BJ (cell line): ENCODE measurements around the gene MAN1C1. TPM values are rescaled to one million over a fixed set of nuclear protein-coding genes. Genes with fewer than 3 reads are reported as not detected.

Source experiments
- CTCF ChIA-PET: fragments of 350-600 bp; formaldehyde crosslinking; extraction: SDS; loops from one replicate; lab custom pipeline; 2021; ENCODE audit warnings: antibody characterized with exemption, inconsistent platforms; lab: Yijun Ruan, JAX
- POLR2A ChIA-PET: fragments of 300-600 bp; sonication (Branson Sonifier 250); formaldehyde crosslinking; extraction: SDS; loops from one replicate; lab custom pipeline; 2021; ENCODE audit warnings: antibody characterized with exemption; lab: Charles Lee
- DNase-seq: peaks from one replicate; pipeline ENCODE4 v3.0.0-alpha.2; 2011; ENCODE audit warnings: low read depth
- H3K27me3 ChIP-seq: 2 replicates; pipeline ENCODE4 v1.6.0; 2011; ENCODE audit warnings: low read length; ENCODE audit not compliant: control insufficient read depth, insufficient read depth
- H3K36me3 ChIP-seq: 2 replicates; pipeline ENCODE4 v1.5.1; 2011; ENCODE audit warnings: low read length; ENCODE audit not compliant: control insufficient read depth, insufficient read depth
- H3K4me3 ChIP-seq: 2 replicates; pipeline ENCODE4 v1.5.1; 2011; ENCODE audit warnings: low read depth, mild to moderate bottlenecking, control low read depth, low read length
- CTCF ChIP-seq: IDR thresholded peaks from 2 replicates; pipeline ENCODE4 v1.5.1; 2011; ENCODE audit warnings: low read depth, mild to moderate bottlenecking, control low read depth, inconsistent platforms, low read length, moderate library complexity; ENCODE audit not compliant: insufficient read depth
- polyA plus RNA-seq: library from polyadenylated mRNA; depleted of rRNA; stranded (reverse); fragments of >200 nt; gene quantifications from 2 replicates; pipeline ENCODE4 v1.2.3, GENCODE V29; 2011

Gene MAN1C1
- polyA plus RNA-seq, 1 experiment, result 1.1 TPM

GRCh38 chr1:25793585-25794170 lies 177.1 kb downstream of the MAN1C1 start:
- TF ChIP-seq CTCF, result no peak
- Histone ChIP-seq H3K36me3 (no peaks in the 10 kb centered on the region), H3K4me3 (no peak overlapping the region), H3K27me3 (peaks cover 8% of the 10 kb centered on the region)
- DNase-seq, result no peak
- ChIA-PET POLR2A (no interaction called here), CTCF (interaction anchor here (1.3 to 8.6 kb wide), 2 partner anchors 8 to 185 kb away, joined by 4 to 125 read pairs; no protein-coding TSS in a partner anchor)

GRCh38 chr1:25794325-25794724 lies 177.7 kb downstream of the MAN1C1 start:
- H3K4me3 ChIP-seq, result no peak overlapping the region
- POLR2A ChIA-PET, result interaction anchor here (0.6 kb wide), 1 partner anchor 9 kb away, joined by 6 read pairs; no protein-coding TSS in a partner anchor
- H3K27me3 ChIP-seq, result peaks cover 8% of the 10 kb centered on the region
- CTCF ChIA-PET, result interaction anchor here (1.3 to 8.6 kb wide), 2 partner anchors 152 to 186 kb away, joined by 5 to 125 read pairs; no protein-coding TSS in a partner anchor
- no peak for TF ChIP-seq CTCF
- no peaks in the 10 kb centered on the region for H3K36me3 ChIP-seq
- DNase-seq, result no peak

- CTCF ChIA-PET, result interaction anchor here (0.9 to 8.6 kb wide), 10 partner anchors 14 to 228 kb away, joined by 3 to 125 read pairs (median 3); no protein-coding TSS in a partner anchor
- no peak for DNase-seq
- POLR2A ChIA-PET, result no interaction called here
- no peak for TF ChIP-seq CTCF
- Histone ChIP-seq H3K27me3 (peaks cover 6% of the 10 kb centered on the region), H3K36me3 (no peaks in the 10 kb centered on the region), H3K4me3 (no peak overlapping the region)
These were observed 178.6 kb downstream of the MAN1C1 start for GRCh38 chr1:25795211-25795610.

GRCh38 chr1:25795946-25796810 lies 179.6 kb downstream of the MAN1C1 start:
- no peak for DNase-seq
- POLR2A ChIA-PET, result no interaction called here
- CTCF ChIA-PET, result interaction anchor here (0.6 to 8.6 kb wide), 13 partner anchors 9 to 319 kb away, joined by 3 to 125 read pairs (median 3); no protein-coding TSS in a partner anchor
- no peak for TF ChIP-seq CTCF
- peaks cover 3% of the 10 kb centered on the region for H3K27me3 ChIP-seq
- H3K4me3 ChIP-seq, result no peak overlapping the region
- no peaks in the 10 kb centered on the region for H3K36me3 ChIP-seq
